Smooth muscle cell of bladder (primary cell): ENCODE results near the gene ZNF709. TPM values are rescaled to one million over a fixed set of nuclear protein-coding genes. Genes with fewer than 3 reads are reported as not detected.

Experiments used
- total RNA-seq: library from RNA; depleted of rRNA; stranded (reverse); fragments of >200 nt; gene quantifications from 2 replicates; pipeline ENCODE4 v1.2.3, GENCODE V29; 2014

Gene ZNF709
- total RNA-seq = 3.3 and 4.3 TPM in 2 replicates

DNA sequence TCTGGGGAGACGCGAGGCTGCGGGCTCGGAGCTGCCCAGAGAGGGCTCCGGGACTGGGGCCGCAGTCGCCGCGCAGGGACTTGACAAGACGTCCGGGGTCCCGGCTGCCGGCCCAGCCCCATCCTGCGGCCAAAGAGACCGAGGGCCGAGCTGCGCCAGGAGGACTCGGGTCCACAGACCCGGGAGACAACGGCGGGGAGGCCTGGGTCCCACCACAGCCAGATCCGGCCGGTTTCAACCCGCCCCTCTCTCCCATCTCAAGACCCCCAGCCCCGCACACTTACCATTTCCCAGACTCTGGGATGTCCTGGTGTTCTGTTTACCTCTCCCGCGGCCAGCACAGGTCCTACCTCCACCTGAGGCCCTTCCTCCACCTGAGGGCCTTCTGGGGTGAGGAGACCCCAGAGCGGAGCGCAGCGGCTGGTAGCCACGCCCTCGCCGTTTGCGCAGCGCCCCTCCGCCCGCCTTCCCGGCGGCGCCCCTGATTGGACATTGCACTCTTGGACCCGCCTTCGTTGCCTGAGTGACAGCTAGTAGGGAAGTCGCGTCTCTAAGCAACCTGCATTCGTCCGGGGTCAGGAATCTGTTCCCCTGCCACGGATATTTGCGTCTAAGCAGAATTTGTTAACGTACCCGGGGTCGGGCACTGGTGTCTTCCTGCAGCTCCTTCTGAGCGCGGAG is at the start of gene ZNF709:
TSS of gene ZNF709 (minus strand) at position 446 of the 681 bp plus-strand sequence. CDS start at position 287, 159 bp downstream.

DNA sequence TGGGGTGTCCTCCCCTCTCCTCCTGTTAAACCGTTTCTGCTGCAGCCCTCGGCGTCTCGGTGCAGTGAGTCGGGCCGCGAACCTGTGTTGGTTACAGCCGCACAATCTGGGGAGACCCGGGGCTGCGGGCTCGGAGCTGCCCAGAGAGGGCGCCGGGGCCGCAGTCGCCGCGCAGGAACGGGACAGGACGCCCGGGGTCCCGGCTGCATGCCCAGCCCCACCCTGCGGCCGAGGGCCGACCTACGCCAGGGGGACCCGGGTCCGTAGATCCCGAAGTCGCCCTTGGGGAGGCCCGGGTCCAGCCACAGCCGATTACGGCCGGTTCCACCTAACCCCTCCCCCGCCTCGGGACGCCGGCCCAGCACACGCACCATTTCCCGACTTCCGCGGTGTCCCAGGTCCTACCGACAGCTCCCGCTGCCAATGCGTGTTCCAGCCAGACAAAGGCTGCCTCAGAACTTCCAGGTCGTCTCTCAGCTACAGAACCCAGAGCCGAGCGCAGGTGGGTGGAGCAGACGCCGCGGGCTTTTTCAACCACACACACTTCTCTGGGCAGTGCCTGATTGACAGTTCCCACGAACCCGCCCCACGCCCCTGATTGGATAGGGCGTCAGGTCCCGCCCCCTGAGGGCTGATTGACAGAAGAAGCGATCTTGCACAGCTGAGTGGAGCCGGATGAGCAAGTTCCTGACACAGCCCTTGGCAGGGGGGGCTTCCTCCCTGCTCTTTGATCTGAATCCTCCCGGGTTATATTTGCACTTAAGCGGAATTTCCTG is 43.9 kb downstream of the ZNF709 start, which contains the start of gene ZNF443:
TSS of gene ZNF443 (minus strand) at position 481 of the 776 bp plus-strand sequence. CDS start at position 374, 107 bp downstream.

Other genes with a start within 250 kb of the ZNF709 start
- gene ZNF44, start 189.9 kb downstream of the ZNF709 start, total RNA-seq = 9.0 and 10.4 TPM in 2 replicates
- gene ZNF563, start 151.2 kb downstream of the ZNF709 start, total RNA-seq = 3.7 and 5.2 TPM in 2 replicates
- 3.6 and 4.7 TPM in 2 replicates for gene ZNF442, start 119.1 kb downstream of the ZNF709 start, total RNA-seq
- gene ZNF799, start 83.5 kb downstream of the ZNF709 start, total RNA-seq = 1.4 and 1.5 TPM in 2 replicates
- 1.6 and 2.2 TPM in 2 replicates for gene ZNF443, start 43.8 kb downstream of the ZNF709 start, total RNA-seq
- 6.8 and 11.4 TPM in 2 replicates for gene ZNF564, start 66.7 kb upstream of the ZNF709 start, total RNA-seq
- gene ZNF490, start 126.0 kb upstream of the ZNF709 start, total RNA-seq = 7.7 and 8.9 TPM in 2 replicates
- gene ZNF791, start 126.1 kb upstream of the ZNF709 start, total RNA-seq = 11.2 and 14.1 TPM in 2 replicates
- gene MAN2B1, start 181.9 kb upstream of the ZNF709 start, total RNA-seq = 20.9 and 24.9 TPM in 2 replicates
- 8.8 and 11.3 TPM in 2 replicates for gene WDR83, start 182.0 kb upstream of the ZNF709 start, total RNA-seq
- 55.9 and 65.4 TPM in 2 replicates for gene DHPS, start 197.1 kb upstream of the ZNF709 start, total RNA-seq
- gene GNG14, start 203.2 kb upstream of the ZNF709 start, total RNA-seq = not detected in 2 replicates
- gene FBXW9, start 211.8 kb upstream of the ZNF709 start, total RNA-seq = 4.3 and 4.6 TPM in 2 replicates
- gene TNPO2, start 239.1 kb upstream of the ZNF709 start, total RNA-seq = 19.8 and 27.3 TPM in 2 replicates
- 140 and 192 TPM in 2 replicates for gene TRIR, start 249.9 kb upstream of the ZNF709 start, total RNA-seq